Omental fat pad (tissue), 4 donors: ENCODE measurements around the gene TOB2. TPM values are rescaled to one million over a fixed set of nuclear protein-coding genes. Genes with fewer than 3 reads are reported as not detected.
A peak's percentile ranks its signal among the peaks of the same experiment; 100 is the strongest.
"Not testable (repeated sequence)": the region's sequence is repeated elsewhere in the genome, so short reads cannot be mapped to it uniquely, and the experiment has no call there.

Experiments used
- ATAC-seq: fragments of 150-250 bp; one replicate; pipeline ENCODE4 v1.9.1; 2016; ENCODE audit warnings: mild to moderate bottlenecking, moderate library complexity; ENCODE audit not compliant: low FRiP score
- DNase-seq: peaks from one replicate; pipeline ENCODE4 v3.0.0-alpha.2; 2019; ENCODE audit warnings: low spot score
- CTCF ChIP-seq, 3 donors: fragments of 450-650 bp; IDR thresholded peaks; one replicate each; pipeline ENCODE4 v1.5.1; 2016 to 2017; ENCODE audit warnings: antibody characterized with exemption in 3 of 3, mild to moderate bottlenecking in 3 of 3, moderate library complexity in 2 of 3
- total RNA-seq, 4 donors: library from RNA; depleted of rRNA; stranded (reverse); fragments of >200 nt; gene quantifications; one replicate each; pipeline ENCODE4 v1.1.0, GENCODE V29; 2016

Gene TOB2
- total RNA-seq, 4 donors from 2014 or later, result 59.4 to 111 (median 64.1) TPM

GRCh38 chr22:41446057-41446501 lies 522 bp downstream of the TOB2 start:
- ATAC-seq, result no peak
- TF ChIP-seq CTCF (IDR thresholded peaks at IDR 0.05), result no peak
- DNase-seq, result no peak

GRCh38 chr22:41445129-41446056 lies 1.2 kb downstream of the TOB2 start:
- ATAC-seq, result no peak
- no peak for TF ChIP-seq CTCF (IDR thresholded peaks at IDR 0.05)
- DNase-seq, result no peak

GRCh38 chr22:41444360-41445128 lies 2.1 kb downstream of the TOB2 start:
- DNase-seq (peak; percentile 71), ATAC-seq (peak; percentile 77)
- no peak for TF ChIP-seq CTCF (IDR thresholded peaks at IDR 0.05)

GRCh38 chr22:41442240-41442792 lies 4.3 kb downstream of the TOB2 start:
- DNase-seq (no peak), ATAC-seq (no peak)
- no peak for TF ChIP-seq CTCF (IDR thresholded peaks at IDR 0.05)

- ATAC-seq, DNase-seq: not testable (repeated sequence)
Observed at GRCh38 chr22:41440511-41440910, 6.1 kb downstream of the TOB2 start.

GRCh38 chr22:41437198-41437597 lies 9.4 kb downstream of the TOB2 start:
- TF ChIP-seq CTCF (IDR thresholded peaks at IDR 0.05), result no peak
- DNase-seq (no peak), ATAC-seq (peak; percentile 10)
